ENCODE data around the gene YWHAQ. TPM values are rescaled to one million over a fixed set of nuclear protein-coding genes. Genes with fewer than 3 reads are reported as not detected.

The YWHAQ gene
- total and polyA plus RNA-seq, 9 of the 15 experiments (the other 6 are each of a cell fraction or from before 2014, with no cell fraction given), result 63.1 to 359 (median 203) TPM

- Histone ChIP-seq H3K27ac (ENCODE audit: extremely low read depth, low read depth, low read length) (no peak overlapping the region), H3K9me1 (ENCODE audit: control insufficient read depth, insufficient read depth, low read length) (no peaks in the 10 kb centered on the region), H3K27me3 (ENCODE audit: control insufficient read depth in 2 of 2, insufficient read depth in 2 of 2, low read length in 2 of 2) (no peaks in the 10 kb centered on the region), H3K4me1 (replicated peaks in 1 of 2; ENCODE audit: control insufficient read depth in 2 of 2, insufficient read depth in 2 of 2, low read length in 2 of 2) (peaks cover 6 to 7% of the 10 kb centered on the region in 2 experiments; a peak in 4 of 5 replicates), H2AFZ (ENCODE audit: low read depth, low read length) (no peak overlapping the region), H3K9ac (ENCODE audit: insufficient read depth in 1 of 2, low read depth in 2 of 2, low read length in 2 of 2) (no peak overlapping the region), H3K9me3 (replicated peaks; ENCODE audit: control insufficient read depth, insufficient read depth, low read depth, low read length) (no peaks in the 10 kb centered on the region), H4K20me1 (replicated peaks; ENCODE audit: control insufficient read depth, insufficient read depth, low read length) (peaks cover 7% of the 10 kb centered on the region; the same call in 1 of the 2 replicates), H3K4me2 (ENCODE audit: insufficient read depth, low read length) (no peak overlapping the region), H3K4me3 (no peak overlapping the region), H3K36me3 (ENCODE audit: control insufficient read depth, insufficient read depth, low read length) (peaks cover 65% of the 10 kb centered on the region), H3K79me2 (ENCODE audit: control insufficient read depth, insufficient read depth, low read length) (peaks cover 79% of the 10 kb centered on the region)
- ATAC-seq (no peak), FAIRE-seq (no peak), DNase-seq (ENCODE audit: extremely low read depth in 1 of 4, low spot score in 3 of 4) (peak in 1 of 4 experiments; percentile 42)
- ChIA-PET POLR2A (interaction anchor here (0.8 to 3.7 kb wide), 2 partner anchors 11 to 60 kb away, joined by 3 to 17 read pairs; no protein-coding TSS in a partner anchor), CTCF (ENCODE audit: low intra/inter-chr PET ratio) (no interaction called here)
- intact Hi-C loops (cut with micrococcal nuclease), result no loop called here
- in situ Hi-C loops (cut with MboI), result no loop called here
- 57% methylated on average over 2 of the region's 2 CpGs for WGBS (ENCODE audit: insufficient coverage, low coverage, missing lambda C conversion rate)
- no TSS peak for BruUV-seq (replicated peaks)
- no peak for TF ChIP-seq ZBTB17 (CRISPR knock-in tag; IDR thresholded peaks at IDR 0.05)
- TF ChIP-seq, protein P1, sequence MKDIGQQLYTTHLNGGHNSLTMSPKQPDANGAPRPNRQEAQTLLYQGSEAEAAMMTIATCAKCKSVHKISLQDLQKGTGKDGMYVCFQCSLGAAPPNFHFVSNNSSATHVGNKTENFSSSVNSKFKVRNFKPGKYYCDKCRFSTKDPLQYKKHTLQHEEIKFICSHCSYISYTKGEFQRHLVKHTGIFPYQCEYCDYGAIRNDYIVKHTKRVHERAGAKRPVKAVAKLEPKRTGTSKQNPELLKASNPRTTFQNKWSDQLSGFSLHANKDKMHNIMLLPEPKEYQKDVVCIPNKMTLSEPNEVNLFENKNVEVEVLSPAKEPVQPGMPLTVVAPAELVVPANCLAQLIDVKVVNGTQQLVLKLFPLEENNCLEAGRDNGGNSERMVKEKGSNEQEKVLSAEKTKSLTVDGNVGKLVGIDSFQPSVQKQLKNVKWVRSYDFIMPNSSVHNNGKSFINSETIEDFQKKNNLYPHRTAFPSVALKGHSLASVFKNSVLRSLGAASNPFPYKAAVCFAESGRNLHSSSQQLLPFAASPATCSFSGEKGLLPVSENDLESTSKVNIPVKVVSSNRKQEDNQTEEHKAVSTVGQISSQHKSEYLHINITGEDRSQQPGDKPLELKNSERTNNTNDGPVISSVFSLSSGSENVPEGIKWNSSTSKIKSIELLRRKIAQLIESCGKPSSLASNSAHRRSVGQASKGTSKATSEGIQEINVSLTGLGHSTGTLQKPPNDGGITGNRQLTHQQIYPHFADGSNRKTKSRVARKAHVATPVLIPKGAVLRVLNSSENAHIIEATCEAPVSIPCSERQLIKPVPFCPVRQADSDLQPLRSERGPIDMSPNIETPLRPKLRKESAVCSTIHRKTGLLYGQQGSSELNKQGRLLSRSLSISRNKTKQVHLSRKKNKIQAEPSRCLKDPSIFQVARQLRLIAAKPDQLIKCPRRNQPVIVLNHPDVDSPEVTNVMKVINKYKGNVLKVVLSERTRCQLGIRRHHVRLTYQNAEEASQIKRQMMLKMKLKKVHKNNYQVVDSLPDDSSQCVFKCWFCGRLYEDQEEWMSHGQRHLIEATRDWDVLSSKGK (CRISPR knock-in tag; IDR thresholded peaks at IDR 0.05), result no peak
- peak; percentile 69 for TF ChIP-seq C11orf30 (IDR thresholded peaks at IDR 0.05; ENCODE audit: low read depth)
- TF ChIP-seq ZSCAN32 (CRISPR knock-in tag; IDR thresholded peaks at IDR 0.05), result no peak
- no peak for TF ChIP-seq STAT5B (CRISPR knock-in tag; IDR thresholded peaks at IDR 0.05)
- no peak for TF ChIP-seq MBD2 (IDR thresholded peaks at IDR 0.05; ENCODE audit: borderline replicate concordance, low read depth)
- no peak for TF ChIP-seq PCBP1 (IDR thresholded peaks at IDR 0.05; ENCODE audit: low read depth, low read length, poor library complexity, severe bottlenecking)
- TF ChIP-seq PRMT5 (CRISPR knock-in tag; IDR thresholded peaks at IDR 0.05), result no peak
- TF ChIP-seq DPF2 (IDR thresholded peaks at IDR 0.05), result peak; percentile 24; the same call in 1 of the 2 replicates
- TF ChIP-seq ZNF668 (CRISPR knock-in tag; IDR thresholded peaks at IDR 0.05), result no peak
- peak; percentile 51 for TF ChIP-seq RBM25 (IDR thresholded peaks at IDR 0.05; ENCODE audit: low read depth, low read length, severe bottlenecking)
- TF ChIP-seq HMBOX1 (IDR thresholded peaks at IDR 0.05), result peak; percentile 98
- TF ChIP-seq ZNF57 (CRISPR knock-in tag; IDR thresholded peaks at IDR 0.05), result no peak
Measured at GRCh38 chr2:9627310-9627709, 3.5 kb downstream of the YWHAQ start.

Measured in K562 (cell line).